HepG2 (cell line): ENCODE data around the gene ARHGAP45. TPM values are rescaled to one million over a fixed set of nuclear protein-coding genes. Genes with fewer than 3 reads are reported as not detected.

Experiments
- CERS6 ChIP-seq: sonication (generic); formaldehyde crosslinking; IDR thresholded peaks from 2 replicates; pipeline ENCODE4 v1.5.0; 2020; ENCODE audit warnings: missing genetic modification reagents
- GZF1 ChIP-seq: sonication (generic); formaldehyde crosslinking; IDR thresholded peaks from 2 replicates; pipeline ENCODE4 v1.5.1; 2020; ENCODE audit warnings: mild to moderate bottlenecking, missing genetic modification reagents
- HDAC2 ChIP-seq: sonication (generic); formaldehyde crosslinking; IDR thresholded peaks from 2 replicates; pipeline ENCODE4 v1.4.0; 2020; ENCODE audit warnings: missing genetic modification reagents
- SAP130 ChIP-seq: IDR thresholded peaks from 2 replicates; pipeline ENCODE4 v1.6.1; 2016; ENCODE audit warnings: low read depth
- ZFP36L2 ChIP-seq: sonication (generic); formaldehyde crosslinking; IDR thresholded peaks from 2 replicates; pipeline ENCODE4 v1.4.0; 2020; ENCODE audit warnings: missing genetic modification reagents
- ZKSCAN8 ChIP-seq: IDR thresholded peaks from 2 replicates; pipeline ENCODE4 v1.6.1; 2016; ENCODE audit warnings: borderline replicate concordance, missing genetic modification reagents, missing compliant biosample characterization
- ZMAT3 ChIP-seq: sonication (generic); formaldehyde crosslinking; conservative IDR thresholded peaks from 2 replicates; pipeline ENCODE4 v1.7.0; 2021; ENCODE audit warnings: missing genetic modification reagents
- ZNF354B ChIP-seq: sonication (generic); formaldehyde crosslinking; IDR thresholded peaks from 2 replicates; pipeline ENCODE4 v1.8.0; 2022; ENCODE audit warnings: mild to moderate bottlenecking, missing genetic modification reagents
- ZNF44 ChIP-seq: sonication (generic); formaldehyde crosslinking; IDR thresholded peaks from 2 replicates; pipeline ENCODE4 v1.5.1; 2020; ENCODE audit warnings: mild to moderate bottlenecking, missing genetic modification reagents
- ZNF562 ChIP-seq: sonication (generic); formaldehyde crosslinking; IDR thresholded peaks from 2 replicates; pipeline ENCODE4 v1.8.0; 2022; ENCODE audit warnings: missing genetic modification reagents, borderline replicate concordance
- ZNF749 ChIP-seq: sonication (generic); formaldehyde crosslinking; IDR thresholded peaks from 2 replicates; pipeline ENCODE4 v1.8.0; 2022; ENCODE audit warnings: mild to moderate bottlenecking, missing genetic modification reagents, moderate library complexity, borderline replicate concordance
- polyA plus RNA-seq, 8 experiments: library from polyadenylated mRNA; depleted of rRNA in 3 of 8; stranded (reverse) in 7 of 8; unstranded in 1 of 8; fragments of >200 nt; fragmentation: Illumina TruSeq in 4 of 8; extraction: Trizol in 4 of 8; gene quantifications; 2 replicates each; pipeline versions ENCODE4 v1.2.1 to v1.2.3, GENCODE V29; 2011 to 2016; ENCODE audit warnings: low read depth in 4 of 8, missing spikeins in 1 of 8, mixed read lengths in 1 of 8; ENCODE audit not compliant: insufficient read depth in 1 of 8
- total RNA-seq, 5 experiments: library from RNA; depleted of rRNA; stranded (reverse); fragments of >200 nt; fragmentation: Illumina TruSeq; extraction: Trizol; gene quantifications; 2 replicates each; pipeline ENCODE4 v1.2.3, GENCODE V29; 2016; ENCODE audit warnings: low read depth in 1 of 5
- TF ChIP-seq, protein P1 (sequence below): sonication (generic); formaldehyde crosslinking; IDR thresholded peaks from 2 replicates; pipeline ENCODE4 v1.5.0; 2020; ENCODE audit warnings: missing genetic modification reagents
- TF ChIP-seq, protein P2 (sequence below): sonication (generic); formaldehyde crosslinking; IDR thresholded peaks from 2 replicates; pipeline ENCODE4 v1.8.0; 2022; ENCODE audit warnings: mild to moderate bottlenecking, missing genetic modification reagents, moderate library complexity
- TF ChIP-seq, protein P3 (sequence below): sonication (generic); formaldehyde crosslinking; IDR thresholded peaks from 2 replicates; pipeline ENCODE4 v1.9.0; 2021; ENCODE audit warnings: missing genetic modification reagents, borderline replicate concordance
- TF ChIP-seq, protein P4 (sequence below): sonication (generic); formaldehyde crosslinking; IDR thresholded peaks from 2 replicates; pipeline ENCODE4; 2020; ENCODE audit warnings: missing genetic modification reagents, mild to moderate bottlenecking, borderline replicate concordance
- TF ChIP-seq, protein P5 (sequence below): sonication (generic); formaldehyde crosslinking; IDR thresholded peaks from 2 replicates; pipeline ENCODE4 v1.4.0; 2020; ENCODE audit warnings: missing genetic modification reagents, borderline replicate concordance

Gene ARHGAP45
- total and polyA plus RNA-seq, 2 of the 13 experiments (the other 11 are each of a cell fraction or from before 2014, with no cell fraction given): 0.84 to 32.0 TPM

- no peak for TF ChIP-seq HDAC2 (CRISPR knock-in tag)
- TF ChIP-seq SAP130 (CRISPR knock-in tag): no peak
- TF ChIP-seq CERS6 (CRISPR knock-in tag): no peak
- TF ChIP-seq, protein P1, sequence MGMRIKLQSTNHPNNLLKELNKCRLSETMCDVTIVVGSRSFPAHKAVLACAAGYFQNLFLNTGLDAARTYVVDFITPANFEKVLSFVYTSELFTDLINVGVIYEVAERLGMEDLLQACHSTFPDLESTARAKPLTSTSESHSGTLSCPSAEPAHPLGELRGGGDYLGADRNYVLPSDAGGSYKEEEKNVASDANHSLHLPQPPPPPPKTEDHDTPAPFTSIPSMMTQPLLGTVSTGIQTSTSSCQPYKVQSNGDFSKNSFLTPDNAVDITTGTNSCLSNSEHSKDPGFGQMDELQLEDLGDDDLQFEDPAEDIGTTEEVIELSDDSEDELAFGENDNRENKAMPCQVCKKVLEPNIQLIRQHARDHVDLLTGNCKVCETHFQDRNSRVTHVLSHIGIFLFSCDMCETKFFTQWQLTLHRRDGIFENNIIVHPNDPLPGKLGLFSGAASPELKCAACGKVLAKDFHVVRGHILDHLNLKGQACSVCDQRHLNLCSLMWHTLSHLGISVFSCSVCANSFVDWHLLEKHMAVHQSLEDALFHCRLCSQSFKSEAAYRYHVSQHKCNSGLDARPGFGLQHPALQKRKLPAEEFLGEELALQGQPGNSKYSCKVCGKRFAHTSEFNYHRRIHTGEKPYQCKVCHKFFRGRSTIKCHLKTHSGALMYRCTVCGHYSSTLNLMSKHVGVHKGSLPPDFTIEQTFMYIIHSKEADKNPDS (CRISPR knock-in tag): no peak
- TF ChIP-seq, protein P2, sequence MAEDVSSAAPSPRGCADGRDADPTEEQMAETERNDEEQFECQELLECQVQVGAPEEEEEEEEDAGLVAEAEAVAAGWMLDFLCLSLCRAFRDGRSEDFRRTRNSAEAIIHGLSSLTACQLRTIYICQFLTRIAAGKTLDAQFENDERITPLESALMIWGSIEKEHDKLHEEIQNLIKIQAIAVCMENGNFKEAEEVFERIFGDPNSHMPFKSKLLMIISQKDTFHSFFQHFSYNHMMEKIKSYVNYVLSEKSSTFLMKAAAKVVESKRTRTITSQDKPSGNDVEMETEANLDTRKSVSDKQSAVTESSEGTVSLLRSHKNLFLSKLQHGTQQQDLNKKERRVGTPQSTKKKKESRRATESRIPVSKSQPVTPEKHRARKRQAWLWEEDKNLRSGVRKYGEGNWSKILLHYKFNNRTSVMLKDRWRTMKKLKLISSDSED (CRISPR knock-in tag): no peak
- no peak for TF ChIP-seq ZKSCAN8 (CRISPR knock-in tag)
- TF ChIP-seq, protein P3, sequence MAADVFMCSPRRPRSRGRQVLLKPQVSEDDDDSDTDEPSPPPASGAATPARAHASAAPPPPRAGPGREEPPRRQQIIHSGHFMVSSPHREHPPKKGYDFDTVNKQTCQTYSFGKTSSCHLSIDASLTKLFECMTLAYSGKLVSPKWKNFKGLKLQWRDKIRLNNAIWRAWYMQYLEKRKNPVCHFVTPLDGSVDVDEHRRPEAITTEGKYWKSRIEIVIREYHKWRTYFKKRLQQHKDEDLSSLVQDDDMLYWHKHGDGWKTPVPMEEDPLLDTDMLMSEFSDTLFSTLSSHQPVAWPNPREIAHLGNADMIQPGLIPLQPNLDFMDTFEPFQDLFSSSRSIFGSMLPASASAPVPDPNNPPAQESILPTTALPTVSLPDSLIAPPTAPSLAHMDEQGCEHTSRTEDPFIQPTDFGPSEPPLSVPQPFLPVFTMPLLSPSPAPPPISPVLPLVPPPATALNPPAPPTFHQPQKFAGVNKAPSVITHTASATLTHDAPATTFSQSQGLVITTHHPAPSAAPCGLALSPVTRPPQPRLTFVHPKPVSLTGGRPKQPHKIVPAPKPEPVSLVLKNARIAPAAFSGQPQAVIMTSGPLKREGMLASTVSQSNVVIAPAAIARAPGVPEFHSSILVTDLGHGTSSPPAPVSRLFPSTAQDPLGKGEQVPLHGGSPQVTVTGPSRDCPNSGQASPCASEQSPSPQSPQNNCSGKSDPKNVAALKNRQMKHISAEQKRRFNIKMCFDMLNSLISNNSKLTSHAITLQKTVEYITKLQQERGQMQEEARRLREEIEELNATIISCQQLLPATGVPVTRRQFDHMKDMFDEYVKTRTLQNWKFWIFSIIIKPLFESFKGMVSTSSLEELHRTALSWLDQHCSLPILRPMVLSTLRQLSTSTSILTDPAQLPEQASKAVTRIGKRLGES (CRISPR knock-in tag): no peak
- TF ChIP-seq, protein P4, sequence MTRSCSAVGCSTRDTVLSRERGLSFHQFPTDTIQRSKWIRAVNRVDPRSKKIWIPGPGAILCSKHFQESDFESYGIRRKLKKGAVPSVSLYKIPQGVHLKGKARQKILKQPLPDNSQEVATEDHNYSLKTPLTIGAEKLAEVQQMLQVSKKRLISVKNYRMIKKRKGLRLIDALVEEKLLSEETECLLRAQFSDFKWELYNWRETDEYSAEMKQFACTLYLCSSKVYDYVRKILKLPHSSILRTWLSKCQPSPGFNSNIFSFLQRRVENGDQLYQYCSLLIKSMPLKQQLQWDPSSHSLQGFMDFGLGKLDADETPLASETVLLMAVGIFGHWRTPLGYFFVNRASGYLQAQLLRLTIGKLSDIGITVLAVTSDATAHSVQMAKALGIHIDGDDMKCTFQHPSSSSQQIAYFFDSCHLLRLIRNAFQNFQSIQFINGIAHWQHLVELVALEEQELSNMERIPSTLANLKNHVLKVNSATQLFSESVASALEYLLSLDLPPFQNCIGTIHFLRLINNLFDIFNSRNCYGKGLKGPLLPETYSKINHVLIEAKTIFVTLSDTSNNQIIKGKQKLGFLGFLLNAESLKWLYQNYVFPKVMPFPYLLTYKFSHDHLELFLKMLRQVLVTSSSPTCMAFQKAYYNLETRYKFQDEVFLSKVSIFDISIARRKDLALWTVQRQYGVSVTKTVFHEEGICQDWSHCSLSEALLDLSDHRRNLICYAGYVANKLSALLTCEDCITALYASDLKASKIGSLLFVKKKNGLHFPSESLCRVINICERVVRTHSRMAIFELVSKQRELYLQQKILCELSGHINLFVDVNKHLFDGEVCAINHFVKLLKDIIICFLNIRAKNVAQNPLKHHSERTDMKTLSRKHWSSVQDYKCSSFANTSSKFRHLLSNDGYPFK: peak; percentile 5; the same call in 1 of the 2 replicates
- TF ChIP-seq ZMAT3 (CRISPR knock-in tag): no peak
- TF ChIP-seq, protein P5, sequence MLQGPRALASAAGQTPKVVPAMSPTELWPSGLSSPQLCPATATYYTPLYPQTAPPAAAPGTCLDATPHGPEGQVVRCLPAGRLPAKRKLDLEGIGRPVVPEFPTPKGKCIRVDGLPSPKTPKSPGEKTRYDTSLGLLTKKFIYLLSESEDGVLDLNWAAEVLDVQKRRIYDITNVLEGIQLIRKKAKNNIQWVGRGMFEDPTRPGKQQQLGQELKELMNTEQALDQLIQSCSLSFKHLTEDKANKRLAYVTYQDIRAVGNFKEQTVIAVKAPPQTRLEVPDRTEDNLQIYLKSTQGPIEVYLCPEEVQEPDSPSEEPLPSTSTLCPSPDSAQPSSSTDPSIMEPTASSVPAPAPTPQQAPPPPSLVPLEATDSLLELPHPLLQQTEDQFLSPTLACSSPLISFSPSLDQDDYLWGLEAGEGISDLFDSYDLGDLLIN (CRISPR knock-in tag): no peak
- no peak for TF ChIP-seq GZF1
- TF ChIP-seq ZNF354B (CRISPR knock-in tag): no peak
- TF ChIP-seq ZNF749 (CRISPR knock-in tag): no peak
- no peak for TF ChIP-seq ZNF44 (CRISPR knock-in tag)
- no peak for TF ChIP-seq ZFP36L2 (CRISPR knock-in tag)
- no peak for TF ChIP-seq ZNF562 (CRISPR knock-in tag)
- TF ChIP-seq, all 625 proteins: peak for 6
Measured at GRCh38 chr19:1093330-1093729, 26.4 kb downstream of the ARHGAP45 start (continued).
